Measurements from ENCODE around the gene C6orf132.

- no peak for TF ChIP-seq CTCF (IDR thresholded peaks at IDR 0.05; ENCODE audit: low read depth, low read length)
- no peak for TF ChIP-seq EZH2phosphoT487 (IDR thresholded peaks at IDR 0.05; ENCODE audit: low read depth)
Observed at GRCh38 chr6:42128460-42129359, 13.7 kb downstream of the C6orf132 start.
